Right atrium auricular region (tissue), 2 donors: ENCODE data around the gene SLC7A10. TPM values are rescaled to one million over a fixed set of nuclear protein-coding genes. Genes with fewer than 3 reads are reported as not detected.

Experiments
- DNase-seq: peaks from one replicate; pipeline ENCODE4 v3.0.0-alpha.2; 2019; ENCODE audit warnings: low spot score
- H3K27ac ChIP-seq, 2 donors: fragments of 200-600 bp; sonication (generic); 1 replicate in 1 of 2; 2 replicates in 1 of 2; pipeline ENCODE4 v1.5.1; 2016 to 2019
- H3K27me3 ChIP-seq, 2 donors: fragments of 200-600 bp; sonication (generic); one replicate each; pipeline versions ENCODE4 v1.5.1 to v1.6.0; 2017 to 2019
- H3K36me3 ChIP-seq: fragments of 200-600 bp; sonication (generic); one replicate; pipeline ENCODE4 v1.5.1; 2016
- H3K4me1 ChIP-seq, 2 donors: fragments of 200-600 bp; sonication (generic); one replicate each; pipeline versions ENCODE4 v1.5.1 to v1.6.0; 2017 to 2019
- H3K4me3 ChIP-seq, 2 donors: fragments of 200-600 bp; sonication (generic); 1 replicate in 1 of 2; 2 replicates in 1 of 2; pipeline ENCODE4 v1.5.1; 2017 to 2019; ENCODE audit warnings: mild to moderate bottlenecking in 1 of 2, moderate library complexity in 1 of 2
- H3K9me3 ChIP-seq, 2 donors: fragments of 200-600 bp; sonication (generic); one replicate each; pipeline ENCODE4 v1.5.1; 2019
- total RNA-seq, 2 donors: library from RNA; depleted of rRNA; stranded (reverse); fragments of >200 nt; gene quantifications; one replicate each; pipeline ENCODE4 v1.1.0, GENCODE V29; 2016
- TF ChIP-seq, protein P1 (sequence below), 2 donors: fragments of 200-600 bp; sonication (generic); IDR thresholded peaks; one replicate each; pipeline ENCODE4 v1.5.1; 2019; ENCODE audit warnings: antibody characterized with exemption in 2 of 2

SLC7A10 gene
- total RNA-seq, 2 donors from 2014 or later, result 0.79 TPM; not detected in 1

DNA sequence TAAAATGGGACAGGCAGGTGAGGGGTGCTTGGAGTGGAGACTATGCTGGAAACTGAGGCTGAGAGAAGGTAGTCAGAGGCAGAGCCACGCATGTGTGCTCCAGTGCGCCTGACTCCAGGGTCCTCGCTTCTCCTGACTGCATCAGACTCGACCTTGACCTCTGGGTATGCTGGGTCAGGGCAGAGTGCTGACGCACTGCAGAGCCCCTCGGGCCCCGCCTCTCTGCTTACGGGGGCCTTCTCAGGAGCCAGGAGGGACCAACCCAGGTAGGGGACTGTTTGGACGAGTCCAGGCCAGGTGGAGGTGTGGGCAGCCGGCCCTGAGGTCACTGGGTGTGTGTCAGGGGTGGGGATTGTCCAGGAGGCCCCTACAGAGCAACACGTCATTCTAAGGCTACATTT is 22.9 kb upstream of the SLC7A10 start:
- TF ChIP-seq, protein P1, sequence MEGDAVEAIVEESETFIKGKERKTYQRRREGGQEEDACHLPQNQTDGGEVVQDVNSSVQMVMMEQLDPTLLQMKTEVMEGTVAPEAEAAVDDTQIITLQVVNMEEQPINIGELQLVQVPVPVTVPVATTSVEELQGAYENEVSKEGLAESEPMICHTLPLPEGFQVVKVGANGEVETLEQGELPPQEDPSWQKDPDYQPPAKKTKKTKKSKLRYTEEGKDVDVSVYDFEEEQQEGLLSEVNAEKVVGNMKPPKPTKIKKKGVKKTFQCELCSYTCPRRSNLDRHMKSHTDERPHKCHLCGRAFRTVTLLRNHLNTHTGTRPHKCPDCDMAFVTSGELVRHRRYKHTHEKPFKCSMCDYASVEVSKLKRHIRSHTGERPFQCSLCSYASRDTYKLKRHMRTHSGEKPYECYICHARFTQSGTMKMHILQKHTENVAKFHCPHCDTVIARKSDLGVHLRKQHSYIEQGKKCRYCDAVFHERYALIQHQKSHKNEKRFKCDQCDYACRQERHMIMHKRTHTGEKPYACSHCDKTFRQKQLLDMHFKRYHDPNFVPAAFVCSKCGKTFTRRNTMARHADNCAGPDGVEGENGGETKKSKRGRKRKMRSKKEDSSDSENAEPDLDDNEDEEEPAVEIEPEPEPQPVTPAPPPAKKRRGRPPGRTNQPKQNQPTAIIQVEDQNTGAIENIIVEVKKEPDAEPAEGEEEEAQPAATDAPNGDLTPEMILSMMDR (IDR thresholded peaks at IDR 0.05), result no peak
- H3K27ac ChIP-seq, result no peak overlapping the region
- no peaks in the 10 kb centered on the region for H3K4me1 ChIP-seq
- no peak for DNase-seq
- H3K27me3 ChIP-seq, result no peaks in the 10 kb centered on the region
- peaks cover 6 to 7% of the 10 kb centered on the region in 2 donors for H3K9me3 ChIP-seq
- no peaks in the 10 kb centered on the region for H3K36me3 ChIP-seq
- H3K4me3 ChIP-seq, result no peak overlapping the region

DNA sequence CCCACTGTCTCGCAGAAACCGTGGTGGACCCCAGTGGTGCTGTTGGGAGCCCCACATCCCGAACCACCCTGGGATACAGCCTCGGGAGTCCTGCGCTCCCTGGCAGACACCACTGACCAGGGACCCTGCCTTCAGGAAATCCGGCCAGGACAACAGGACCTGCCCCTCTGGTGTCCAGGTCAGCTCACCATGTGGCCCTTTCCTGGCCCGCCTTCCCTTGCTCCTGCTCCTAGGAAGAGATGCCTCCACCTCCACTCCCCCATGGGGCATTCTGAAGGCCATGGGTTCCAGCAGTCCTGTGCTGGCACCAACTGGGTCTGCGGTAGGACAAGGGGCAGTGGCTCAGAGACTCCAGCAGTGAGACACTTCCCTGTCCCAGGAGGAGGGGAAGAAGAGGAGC is 22.5 kb upstream of the SLC7A10 start:
- DNase-seq, result no peak
- Histone ChIP-seq H3K4me3 (no peak overlapping the region), H3K27ac (no peak overlapping the region), H3K27me3 (no peaks in the 10 kb centered on the region), H3K9me3 (peaks cover 6 to 7% of the 10 kb centered on the region in 2 donors), H3K4me1 (no peaks in the 10 kb centered on the region), H3K36me3 (no peaks in the 10 kb centered on the region)
- TF ChIP-seq, protein P1 (IDR thresholded peaks at IDR 0.05), result no peak

DNA sequence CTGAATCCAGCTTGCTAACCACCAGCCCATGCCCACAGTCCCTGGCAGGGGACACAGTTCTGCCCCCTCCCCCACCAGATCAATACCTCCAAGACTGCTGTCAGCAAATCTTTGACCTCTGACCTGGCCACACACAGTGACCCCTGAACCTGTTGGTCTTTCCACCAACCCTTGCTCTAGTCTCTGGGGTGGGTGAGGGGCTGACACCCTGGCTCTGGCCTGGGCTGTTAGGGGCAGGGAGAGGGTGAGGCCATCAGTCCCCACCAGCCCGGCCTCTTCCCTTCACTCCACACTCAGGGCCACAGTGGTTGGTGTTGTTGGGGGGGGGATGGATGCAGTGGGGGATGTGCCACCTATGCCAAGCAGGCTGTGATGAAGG is 21.8 kb upstream of the SLC7A10 start:
- TF ChIP-seq, protein P1 (IDR thresholded peaks at IDR 0.05), result no peak
- no peak overlapping the region for H3K27ac ChIP-seq
- DNase-seq, result no peak
- no peaks in the 10 kb centered on the region for H3K36me3 ChIP-seq
- no peak overlapping the region for H3K4me3 ChIP-seq
- no peaks in the 10 kb centered on the region for H3K27me3 ChIP-seq
- no peaks in the 10 kb centered on the region for H3K4me1 ChIP-seq
- H3K9me3 ChIP-seq, result peaks cover 6 to 7% of the 10 kb centered on the region in 2 donors

DNA sequence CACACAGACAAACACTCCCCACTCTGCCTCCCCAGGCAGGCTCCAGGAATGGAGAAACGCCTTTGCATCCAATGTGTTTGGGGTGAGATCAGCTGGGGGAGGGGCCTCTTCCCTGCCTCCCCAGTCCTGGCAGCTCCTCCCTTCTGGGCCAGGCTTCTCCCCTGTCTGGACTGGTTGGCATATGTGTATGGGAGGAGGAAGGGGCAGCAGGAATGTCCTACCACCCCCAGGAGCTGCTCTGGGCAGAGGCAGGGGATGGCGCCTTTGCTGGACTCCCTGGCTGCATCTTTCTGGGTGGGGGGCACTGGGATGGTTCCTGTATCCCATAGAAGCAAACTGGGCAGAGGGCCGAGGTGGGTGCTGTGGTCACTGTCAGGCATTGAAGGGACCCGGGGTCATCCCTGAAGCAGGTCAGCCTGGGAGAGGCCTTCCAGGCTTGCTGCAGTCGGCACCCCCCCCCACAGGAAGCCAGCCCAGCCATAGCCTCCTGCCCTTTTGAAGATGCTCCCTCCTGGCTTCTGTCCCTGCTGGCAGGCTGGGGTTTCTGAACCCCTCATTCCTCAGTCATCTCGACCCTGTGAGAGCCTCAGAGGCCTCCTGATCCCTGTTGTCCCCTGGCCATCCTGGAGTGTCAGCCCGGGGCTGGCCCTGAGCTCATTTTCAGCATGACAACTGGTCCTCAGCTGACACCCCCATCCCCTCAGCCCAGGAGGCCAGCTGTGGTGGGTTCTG is 21.2 kb upstream of the SLC7A10 start:
- Histone ChIP-seq H3K27ac (no peak overlapping the region), H3K27me3 (no peaks in the 10 kb centered on the region), H3K9me3 (peaks cover 6 to 7% of the 10 kb centered on the region in 2 donors), H3K36me3 (no peaks in the 10 kb centered on the region), H3K4me1 (no peaks in the 10 kb centered on the region), H3K4me3 (no peak overlapping the region)
- TF ChIP-seq, protein P1 (IDR thresholded peaks at IDR 0.05), result no peak
- DNase-seq, result no peak

DNA sequence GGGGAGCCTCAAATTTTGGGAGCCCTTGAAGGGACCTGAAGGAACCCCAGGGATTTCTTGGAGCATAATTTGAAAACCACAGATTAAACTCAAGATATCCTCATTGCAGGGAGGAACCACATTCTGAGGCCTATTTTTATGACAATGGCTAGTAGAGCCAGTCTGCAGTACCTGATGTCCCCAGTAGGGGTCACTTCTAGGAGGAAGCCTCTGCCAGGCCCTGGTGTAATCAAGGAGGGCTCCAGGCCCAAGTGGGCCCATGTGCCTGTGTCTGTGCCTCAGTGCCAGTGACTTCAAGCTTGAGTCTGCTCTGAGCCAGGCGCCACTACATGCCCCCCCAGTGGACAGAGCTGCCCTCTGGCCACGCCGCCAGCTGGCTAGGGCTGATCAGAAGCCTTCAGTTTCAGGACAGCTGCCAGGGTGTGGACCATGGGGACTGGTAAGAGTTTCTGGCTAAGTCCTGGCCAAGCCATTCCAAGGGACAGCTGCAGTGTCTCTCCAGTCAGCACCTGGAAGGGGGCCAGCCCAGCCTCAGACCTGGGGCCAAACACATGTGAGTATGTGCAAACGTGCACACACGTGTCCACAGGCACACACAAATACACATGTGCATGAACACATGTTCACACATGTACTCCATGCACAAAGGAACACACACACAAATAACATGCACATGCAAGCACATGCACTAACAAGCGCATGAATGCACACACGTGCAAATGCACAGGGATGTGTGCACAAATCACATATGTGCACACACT is 20.5 kb upstream of the SLC7A10 start:
- Histone ChIP-seq H3K36me3 (no peaks in the 10 kb centered on the region), H3K27me3 (no peaks in the 10 kb centered on the region), H3K9me3 (peaks cover 6 to 7% of the 10 kb centered on the region in 2 donors), H3K4me3 (no peak overlapping the region), H3K4me1 (no peaks in the 10 kb centered on the region), H3K27ac (no peak overlapping the region)
- DNase-seq, result no peak
- TF ChIP-seq, protein P1 (IDR thresholded peaks at IDR 0.05), result peak in 1 of 2 donors; percentile 41
